Mucosa of descending colon (tissue), 3 donors: Measurements from ENCODE around the gene PROSER2. TPM values are rescaled to one million over a fixed set of nuclear protein-coding genes. Genes with fewer than 3 reads are reported as not detected.
"Not testable (repeated sequence)": the region's sequence is repeated elsewhere in the genome, so short reads cannot be mapped to it uniquely, and the experiment has no call there.

Source experiments
- ATAC-seq: fragments of 200-7000 bp; cut with Tn5 transposase; one replicate; pipeline ENCODE4 v1.9.1; 2020; ENCODE audit warnings: mild to moderate bottlenecking, moderate library complexity
- DNase-seq, 3 donors: peaks; one replicate each; pipeline ENCODE4 v3.0.0-alpha.2; 2020
- H3K36me3 ChIP-seq: fragments of 200-600 bp; one replicate; pipeline ENCODE4 v1.8.0; 2021; ENCODE audit warnings: low read depth, mild to moderate bottlenecking
- H3K4me1 ChIP-seq: fragments of 200-600 bp; one replicate; pipeline ENCODE4 v1.8.0; 2021; ENCODE audit warnings: low read depth, mild to moderate bottlenecking
- H3K4me3 ChIP-seq: fragments of 200-600 bp; one replicate; pipeline ENCODE4 v1.8.0; 2021; ENCODE audit warnings: mild to moderate bottlenecking
- H3K9me3 ChIP-seq: fragments of 200-600 bp; one replicate; pipeline ENCODE4 v1.8.0; 2021; ENCODE audit warnings: mild to moderate bottlenecking
- intact Hi-C, 2 donors: fragments of 100-400 bp; cut with DNase I in 1 of 2; cut with micrococcal nuclease in 1 of 2; formaldehyde crosslinking; loops; one replicate each; pipeline versions ENCODE4 v1.11.0 to v1.11.1; 2022; cut with DNase I, micrococcal nuclease
- total RNA-seq, 3 donors: library from RNA; stranded (reverse); fragmentation: NEBNext Ultra II Directional in 2 of 3; extraction: Animal tissue kit (Norgen Biotek cat#: 25700) in 2 of 3; gene quantifications; one replicate each; pipeline versions ENCODE4 v1.2.1 to v1.2.4, GENCODE V29; 2021 to 2023
- TF ChIP-seq, protein P1 (sequence below): fragments of 200-600 bp; IDR thresholded peaks from one replicate; pipeline ENCODE4 v1.8.0; 2022; ENCODE audit warnings: antibody characterized with exemption, mild to moderate bottlenecking
- donor health status: DM: no; HTN: no; CAD: no; lungs with moderate emphysema.
- donor health status: DM: no; HTN: no; CAD: no.
- donor health status: DM: no; HTN: yes; CAD: no.

The PROSER2 gene
- total RNA-seq, 3 donors from 2014 or later: 3.9 to 10.4 (median 6.2) TPM

DNA sequence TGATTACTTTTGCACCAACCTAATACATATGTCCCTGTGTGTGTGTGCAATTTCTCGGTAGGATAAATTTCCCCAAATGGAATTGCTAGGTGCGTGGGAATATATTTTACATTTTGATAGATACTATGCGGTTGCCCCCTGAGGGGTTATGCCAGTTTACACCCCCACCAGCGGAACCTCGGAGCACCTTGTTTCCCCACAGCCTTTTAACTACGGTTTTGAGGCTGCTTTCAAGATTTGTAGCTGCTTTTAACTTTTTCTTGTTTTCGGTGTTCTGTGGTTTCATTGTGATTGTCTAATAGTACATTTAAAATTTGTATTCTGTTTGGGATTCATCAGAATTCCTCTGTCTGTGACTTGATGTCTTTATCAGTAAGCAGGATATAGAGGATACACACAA is 22.0 kb downstream of the PROSER2 start:
- H3K9me3 ChIP-seq: no peaks in the 10 kb centered on the region
- intact Hi-C loops: no loop called here
- ATAC-seq (no peak), DNase-seq (no peak)
- TF ChIP-seq, protein P1, sequence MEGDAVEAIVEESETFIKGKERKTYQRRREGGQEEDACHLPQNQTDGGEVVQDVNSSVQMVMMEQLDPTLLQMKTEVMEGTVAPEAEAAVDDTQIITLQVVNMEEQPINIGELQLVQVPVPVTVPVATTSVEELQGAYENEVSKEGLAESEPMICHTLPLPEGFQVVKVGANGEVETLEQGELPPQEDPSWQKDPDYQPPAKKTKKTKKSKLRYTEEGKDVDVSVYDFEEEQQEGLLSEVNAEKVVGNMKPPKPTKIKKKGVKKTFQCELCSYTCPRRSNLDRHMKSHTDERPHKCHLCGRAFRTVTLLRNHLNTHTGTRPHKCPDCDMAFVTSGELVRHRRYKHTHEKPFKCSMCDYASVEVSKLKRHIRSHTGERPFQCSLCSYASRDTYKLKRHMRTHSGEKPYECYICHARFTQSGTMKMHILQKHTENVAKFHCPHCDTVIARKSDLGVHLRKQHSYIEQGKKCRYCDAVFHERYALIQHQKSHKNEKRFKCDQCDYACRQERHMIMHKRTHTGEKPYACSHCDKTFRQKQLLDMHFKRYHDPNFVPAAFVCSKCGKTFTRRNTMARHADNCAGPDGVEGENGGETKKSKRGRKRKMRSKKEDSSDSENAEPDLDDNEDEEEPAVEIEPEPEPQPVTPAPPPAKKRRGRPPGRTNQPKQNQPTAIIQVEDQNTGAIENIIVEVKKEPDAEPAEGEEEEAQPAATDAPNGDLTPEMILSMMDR: no peak
- no peak overlapping the region for H3K4me3 ChIP-seq
- no peaks in the 10 kb centered on the region for H3K36me3 ChIP-seq
- no peaks in the 10 kb centered on the region for H3K4me1 ChIP-seq

DNA sequence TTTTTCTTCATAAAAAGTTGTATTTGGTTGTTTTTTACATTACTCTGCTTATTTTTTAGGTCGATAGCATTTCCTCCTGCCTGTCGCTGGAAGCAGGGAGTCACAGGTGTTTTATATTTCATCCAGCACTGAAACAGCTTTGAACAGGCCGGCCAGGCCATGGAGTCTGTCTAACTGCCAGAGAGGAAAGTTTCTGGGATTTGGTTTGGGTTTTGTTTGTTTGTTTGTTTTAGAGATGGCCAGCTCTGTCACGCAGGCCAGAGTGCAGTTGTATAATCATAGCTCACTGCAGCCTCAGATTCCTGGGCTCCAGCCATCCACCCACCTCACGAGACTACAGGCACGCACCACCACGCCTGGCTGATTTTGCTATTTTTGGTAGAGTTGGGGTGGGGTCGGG is 23.4 kb downstream of the PROSER2 start:
- TF ChIP-seq, protein P1: no peak
- H3K9me3 ChIP-seq: no peaks in the 10 kb centered on the region
- no peaks in the 10 kb centered on the region for H3K36me3 ChIP-seq
- H3K4me3 ChIP-seq: no peak overlapping the region
- no peaks in the 10 kb centered on the region for H3K4me1 ChIP-seq
- DNase-seq (no peak), ATAC-seq (no peak)
- intact Hi-C loops: no loop called here

DNA sequence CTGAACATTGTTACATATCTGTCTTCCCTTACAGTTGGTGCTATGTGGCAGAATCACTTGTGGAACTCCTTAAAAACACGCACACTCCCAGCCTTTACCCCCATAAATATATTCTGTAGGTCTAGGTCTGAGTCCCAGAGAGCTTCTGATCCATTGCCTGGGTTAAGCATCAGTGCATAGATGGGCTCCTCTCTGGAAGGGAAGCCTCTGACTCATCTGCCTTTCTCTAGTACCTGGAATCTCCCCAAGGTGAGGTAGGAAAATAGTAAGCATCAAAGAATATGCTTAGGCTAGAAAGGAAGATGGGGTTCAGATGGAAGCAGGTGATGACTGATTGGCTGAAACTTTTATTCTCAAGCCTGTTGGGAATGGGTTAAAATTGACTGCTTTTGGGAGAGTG is 26.1 kb downstream of the PROSER2 start:
- TF ChIP-seq, protein P1: no peak
- DNase-seq: no peak
- ATAC-seq: no peak
- no peaks in the 10 kb centered on the region for H3K4me1 ChIP-seq
- H3K36me3 ChIP-seq: no peaks in the 10 kb centered on the region
- H3K9me3 ChIP-seq: no peaks in the 10 kb centered on the region
- no peak overlapping the region for H3K4me3 ChIP-seq
- intact Hi-C loops: no loop called here

DNA sequence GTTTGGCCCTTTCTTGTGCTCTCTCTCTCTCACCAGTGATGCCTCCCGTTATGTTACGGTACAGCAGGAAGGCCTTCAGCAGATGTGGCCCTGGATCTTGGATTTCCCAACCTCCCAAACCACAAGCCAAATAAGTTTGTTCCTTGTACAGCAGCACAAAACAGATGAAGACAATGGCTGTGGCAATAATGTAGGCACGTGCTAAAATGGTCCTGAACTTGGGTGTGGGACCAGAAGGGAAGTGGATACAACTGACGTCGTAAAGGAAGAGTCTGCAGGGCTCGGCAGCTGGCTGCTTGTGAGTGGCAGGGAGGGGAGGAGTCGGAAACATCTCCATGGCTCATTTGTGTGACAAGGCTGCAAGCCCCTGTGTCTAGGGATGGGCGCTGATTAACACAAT is 26.8 kb downstream of the PROSER2 start:
- H3K36me3 ChIP-seq: no peaks in the 10 kb centered on the region
- no peaks in the 10 kb centered on the region for H3K4me1 ChIP-seq
- H3K9me3 ChIP-seq: no peaks in the 10 kb centered on the region
- DNase-seq (no peak), ATAC-seq (peak; percentile 62)
- intact Hi-C loops: no loop called here
- TF ChIP-seq, protein P1: no peak
- H3K4me3 ChIP-seq: no peak overlapping the region

DNA sequence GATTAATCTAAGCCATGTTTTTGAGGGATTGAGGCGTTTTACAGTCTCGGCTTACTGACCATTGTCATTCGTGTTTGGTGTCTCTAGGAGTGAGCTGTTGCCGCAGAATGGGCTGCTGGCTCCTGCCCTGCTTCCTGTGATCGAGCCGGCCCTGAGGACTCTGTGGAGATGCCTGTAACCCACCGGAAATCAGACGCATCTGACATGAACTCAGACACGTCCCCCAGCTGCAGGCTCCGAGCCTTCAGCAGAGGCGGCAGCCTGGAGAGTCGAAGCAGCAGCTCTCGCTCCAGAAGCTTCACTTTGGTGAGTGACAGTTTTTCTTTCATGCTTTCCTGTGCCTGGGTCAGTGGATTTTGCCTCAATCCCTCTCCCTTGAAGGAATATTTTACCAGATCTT is 28.8 kb downstream of the PROSER2 start:
- TF ChIP-seq, protein P1: no peak
- DNase-seq: no peak
- H3K36me3 ChIP-seq: no peaks in the 10 kb centered on the region
- no peak overlapping the region for H3K4me3 ChIP-seq
- no peaks in the 10 kb centered on the region for H3K9me3 ChIP-seq
- intact Hi-C loops: no loop called here
- no peak for ATAC-seq
- H3K4me1 ChIP-seq: no peaks in the 10 kb centered on the region

DNA sequence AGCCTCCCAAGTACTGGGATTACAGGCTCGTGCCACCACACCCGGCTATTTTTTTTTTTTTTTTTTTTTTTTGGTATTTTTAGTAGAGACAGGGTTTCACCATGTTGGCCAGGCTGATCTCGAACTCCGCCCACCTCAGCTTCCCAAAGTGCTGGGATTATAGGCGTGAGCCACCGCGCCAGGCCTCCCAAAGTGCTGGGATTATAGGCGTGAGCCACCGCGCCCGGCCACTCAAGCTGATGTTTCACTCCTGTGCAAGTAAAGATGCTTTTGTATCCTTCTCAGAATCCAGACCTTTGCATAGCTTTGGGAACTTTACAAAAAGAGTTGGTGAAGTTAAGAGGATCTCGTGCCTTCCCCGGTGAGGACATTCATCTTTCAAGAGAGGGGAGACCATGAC is 29.5 kb downstream of the PROSER2 start:
- H3K4me3 ChIP-seq, intact Hi-C loops, H3K36me3 ChIP-seq, H3K9me3 ChIP-seq, H3K4me1 ChIP-seq, DNase-seq, ATAC-seq: not testable (repeated sequence)
